CD4-positive, alpha-beta T cell treated with Interleukin-4 for 1 hour (primary cell): ENCODE measurements around the gene TSFM.
A peak's percentile ranks its signal among the peaks of the same experiment; 100 is the strongest.

Experiments used
- DNase-seq, 2 donors: peaks; one replicate each; pipeline ENCODE4 v3.0.0-alpha.2; 2020 to 2022

Gene TSFM

DNA sequence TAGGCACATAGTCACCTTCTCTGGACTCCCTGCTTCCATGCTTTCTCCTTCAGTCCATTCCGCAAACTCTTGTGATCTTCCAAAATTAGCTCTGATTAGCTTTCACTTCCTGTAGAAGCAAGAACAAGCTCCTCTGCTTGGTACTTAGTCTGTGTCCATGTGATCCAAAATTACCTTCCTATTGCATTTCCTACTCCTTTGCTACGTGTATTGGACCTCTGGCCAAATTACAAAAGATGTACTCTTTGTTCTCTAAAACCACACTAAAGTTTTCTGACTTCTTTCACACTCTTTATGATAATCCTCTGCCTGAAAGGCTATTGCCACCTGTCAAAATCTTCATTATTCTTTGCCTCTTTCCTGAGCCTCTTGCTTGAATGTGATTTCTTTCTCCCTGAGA is 786 bp upstream of the TSFM start:
- DNase-seq, result no peak

DNA sequence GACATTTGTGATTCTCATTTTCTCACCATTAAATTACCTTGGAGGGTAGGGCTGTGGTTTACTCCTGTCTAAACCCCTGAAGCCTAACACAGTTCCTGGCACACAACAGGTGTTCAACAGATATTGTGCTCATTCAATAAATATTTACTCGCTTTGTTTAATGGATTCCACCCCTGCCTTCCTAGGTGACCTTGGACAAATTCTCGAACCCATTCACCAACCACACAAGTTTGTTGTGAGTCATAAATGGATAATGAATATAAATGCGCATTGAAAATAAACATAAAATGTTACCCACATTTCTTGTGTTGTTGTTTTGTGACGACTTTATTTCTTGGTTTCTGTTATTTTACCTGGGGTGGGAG is 362 bp upstream of the TSFM start:
- no peak for DNase-seq

DNA sequence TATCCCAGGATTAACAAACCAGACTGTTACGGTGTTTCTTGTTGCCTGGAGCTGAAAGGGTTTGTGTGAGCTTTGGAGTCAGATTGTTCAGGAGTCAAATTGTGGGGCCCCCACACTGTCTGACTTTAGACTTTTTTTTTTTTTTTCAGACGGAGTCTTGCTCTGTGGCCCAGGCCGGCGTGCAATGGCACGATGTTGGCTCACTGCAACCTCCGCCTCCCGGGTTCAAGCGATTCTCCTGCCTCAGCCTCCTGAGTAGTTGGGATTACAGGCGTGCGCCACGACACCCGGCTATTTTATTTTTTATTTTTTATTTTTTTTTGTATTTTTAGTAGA is 847 bp downstream of the TSFM start:
- DNase-seq, result no peak

DNA sequence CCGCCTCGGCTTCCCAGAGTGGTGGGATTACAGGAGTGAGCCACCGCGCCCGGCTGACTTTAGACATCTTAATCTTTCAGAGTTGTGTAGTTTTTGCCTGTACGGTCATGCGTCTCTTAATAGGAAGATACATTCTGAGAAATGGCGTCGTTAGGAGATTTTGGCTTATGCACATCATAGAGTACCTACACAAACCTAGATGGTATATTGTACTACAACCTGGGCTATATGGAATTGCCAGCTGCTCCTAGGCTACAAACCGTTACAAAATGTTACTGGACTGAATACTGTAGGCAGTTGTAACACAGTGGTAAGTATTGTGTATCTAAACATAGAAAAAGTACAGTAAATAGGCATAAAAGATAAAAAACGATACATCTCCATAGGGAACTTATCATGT is 1.3 kb downstream of the TSFM start:
- DNase-seq, result no peak

- DNase-seq, result no peak
Observed at GRCh38 chr12:57793920-57794319, 11.3 kb downstream of the TSFM start.

DNA sequence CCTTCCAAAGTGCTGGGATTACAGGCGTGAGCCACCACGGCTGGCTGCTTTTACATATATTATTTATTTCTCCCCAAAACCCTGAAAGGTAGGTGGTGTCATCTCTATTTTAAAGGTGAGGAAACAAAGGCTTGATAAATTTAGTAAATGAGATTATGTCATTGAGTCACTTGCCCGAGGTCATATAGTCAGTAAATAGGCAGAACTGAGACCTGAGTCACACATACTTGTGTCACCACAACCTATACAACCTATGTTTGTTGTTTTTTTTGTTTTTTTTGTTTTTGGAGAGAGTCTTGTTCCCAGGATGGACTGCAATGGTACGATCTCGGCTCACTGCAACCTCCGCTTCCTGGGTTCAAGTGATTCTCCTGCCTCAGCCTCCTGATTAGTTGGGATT is 12.8 kb downstream of the TSFM start:
- DNase-seq, result no peak

- no peak for DNase-seq
Observed at GRCh38 chr12:57796996-57797395, 14.4 kb downstream of the TSFM start.

GRCh38 chr12:57797933-57798332 is 15.3 kb downstream of the TSFM start:
- no peak for DNase-seq

DNA sequence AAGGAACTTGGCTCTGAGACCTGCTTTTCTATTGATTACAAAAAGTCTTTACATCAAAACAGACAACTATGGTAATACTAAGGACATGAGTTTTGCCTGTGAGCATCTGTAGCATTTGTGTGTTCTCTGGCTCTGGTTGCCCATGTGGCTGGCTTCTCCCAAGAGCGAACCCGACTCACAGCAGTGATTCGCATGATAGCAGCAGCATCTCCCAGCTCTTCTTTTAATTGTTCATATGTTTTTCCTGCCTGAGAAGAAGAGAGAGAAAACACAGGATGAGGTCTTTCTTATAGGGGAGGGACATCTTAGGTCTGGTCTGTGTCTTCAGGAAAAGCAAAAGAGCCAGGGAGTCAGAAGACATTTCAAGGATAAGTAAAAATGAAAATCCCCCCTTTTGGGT is 18.4 kb downstream of the TSFM start:
- DNase-seq, result no peak

- DNase-seq, result no peak
Observed at GRCh38 chr12:57802607-57803006, 20.0 kb downstream of the TSFM start.

DNA sequence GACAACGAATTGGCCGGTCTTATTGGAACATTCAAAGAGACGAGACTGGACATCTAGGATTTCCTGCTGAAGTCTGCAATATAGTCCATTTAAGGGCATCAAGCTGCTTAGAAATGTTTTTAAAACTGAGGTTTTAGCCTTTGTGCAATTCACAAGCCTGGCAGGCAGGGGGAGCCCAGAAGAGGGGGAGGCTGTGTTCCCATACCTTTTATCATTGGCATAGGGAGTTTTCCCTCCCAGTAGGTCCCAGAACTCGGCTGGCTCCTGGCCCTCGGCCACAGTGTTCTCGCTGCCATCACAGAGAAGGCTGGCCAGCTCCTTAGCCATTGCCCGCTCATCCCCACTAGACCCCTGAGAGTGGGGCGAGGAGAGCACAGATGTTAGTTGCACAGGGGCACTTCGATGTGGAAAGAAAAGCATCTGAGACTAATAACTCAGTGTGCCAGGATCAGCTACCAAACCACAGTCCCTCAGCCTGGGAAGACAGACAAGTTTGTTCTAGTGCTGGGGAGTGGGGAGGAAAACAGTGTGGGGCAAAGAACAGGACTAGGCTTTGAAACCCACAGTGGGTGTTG is 20.8 kb downstream of the TSFM start:
- DNase-seq, result peak; percentile 17 to 39

DNA sequence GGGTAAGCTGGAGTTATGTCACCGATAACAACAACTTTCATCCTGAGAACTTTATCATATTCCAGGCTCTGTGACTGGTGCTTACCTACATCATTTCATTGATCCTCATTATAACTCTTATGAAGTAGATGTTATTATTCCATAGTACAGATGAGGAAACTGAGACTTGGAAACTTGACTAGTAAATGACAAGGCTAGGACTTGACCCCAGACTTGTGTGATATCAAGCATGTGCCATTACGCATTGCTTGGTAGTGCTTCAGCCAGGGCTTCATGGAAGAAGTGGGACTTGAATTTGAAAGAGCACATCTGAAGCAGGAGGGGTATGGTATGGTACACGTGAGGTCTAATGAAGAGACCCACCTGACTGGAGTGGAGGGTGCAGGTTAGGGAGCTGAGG is 24.1 kb downstream of the TSFM start:
- DNase-seq, result no peak

- no peak for DNase-seq
Observed at GRCh38 chr12:57807285-57807684, 24.7 kb downstream of the TSFM start.

- no peak for DNase-seq
Observed at GRCh38 chr12:57808351-57808750, 25.8 kb downstream of the TSFM start.

GRCh38 chr12:57809425-57809824 is 26.8 kb downstream of the TSFM start:
- no peak for DNase-seq

DNA sequence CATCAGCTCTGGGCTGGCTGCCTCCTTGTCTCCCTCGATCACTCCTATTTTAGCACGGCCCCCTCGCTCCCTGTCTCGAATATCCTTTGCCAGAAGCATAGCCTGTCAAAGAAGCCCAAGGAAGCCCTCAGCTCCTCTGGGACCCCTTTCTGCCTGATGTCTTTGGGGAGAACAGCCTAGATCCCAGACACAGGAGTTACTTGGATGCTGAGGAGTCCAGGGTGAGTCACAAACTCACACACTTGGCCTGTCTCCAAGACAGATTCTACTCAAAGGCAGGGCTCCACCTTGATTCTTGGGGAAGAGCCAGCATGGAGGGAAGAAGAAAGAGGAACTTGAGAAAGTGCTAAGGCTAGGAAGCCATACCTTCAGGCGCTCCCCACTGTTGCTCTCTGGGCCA is 27.9 kb downstream of the TSFM start:
- no peak for DNase-seq

DNA sequence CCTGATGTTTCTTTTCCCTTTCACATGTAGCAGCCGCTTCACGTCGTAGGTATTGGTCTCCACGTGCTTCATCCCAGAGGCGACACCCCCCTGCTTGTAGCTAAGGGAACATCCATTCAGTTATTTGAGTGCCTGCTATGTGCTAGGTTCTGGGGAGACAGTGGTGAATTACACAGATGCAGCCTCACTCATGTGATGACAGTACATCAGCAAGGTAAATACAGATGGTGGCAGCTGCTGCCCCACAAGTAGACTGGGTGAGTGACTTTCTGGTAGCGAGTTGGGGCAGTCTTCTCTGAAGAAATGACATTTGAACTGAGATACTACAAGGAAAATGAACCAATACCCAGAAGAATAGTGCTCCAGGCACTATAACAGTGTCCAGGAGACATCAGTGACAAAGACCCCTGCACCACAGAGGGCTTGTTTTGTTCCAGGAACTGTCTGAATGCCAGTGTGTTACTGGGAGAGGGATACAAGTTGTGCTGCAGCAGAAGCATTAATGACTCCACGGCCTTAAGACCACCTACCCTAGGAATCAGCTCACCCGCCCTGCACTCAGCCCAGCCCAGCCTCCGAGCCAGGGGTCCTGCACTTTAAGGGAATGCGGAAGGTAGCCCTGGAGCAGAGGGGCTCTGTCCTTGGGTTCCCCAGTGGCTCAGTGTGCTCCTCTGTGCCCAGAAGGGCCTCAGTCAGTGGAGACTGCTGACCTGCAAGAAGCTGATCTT is 28.6 kb downstream of the TSFM start:
- DNase-seq, result no peak

- DNase-seq, result no peak
Observed at GRCh38 chr12:57813111-57813970, 30.8 kb downstream of the TSFM start.

DNA sequence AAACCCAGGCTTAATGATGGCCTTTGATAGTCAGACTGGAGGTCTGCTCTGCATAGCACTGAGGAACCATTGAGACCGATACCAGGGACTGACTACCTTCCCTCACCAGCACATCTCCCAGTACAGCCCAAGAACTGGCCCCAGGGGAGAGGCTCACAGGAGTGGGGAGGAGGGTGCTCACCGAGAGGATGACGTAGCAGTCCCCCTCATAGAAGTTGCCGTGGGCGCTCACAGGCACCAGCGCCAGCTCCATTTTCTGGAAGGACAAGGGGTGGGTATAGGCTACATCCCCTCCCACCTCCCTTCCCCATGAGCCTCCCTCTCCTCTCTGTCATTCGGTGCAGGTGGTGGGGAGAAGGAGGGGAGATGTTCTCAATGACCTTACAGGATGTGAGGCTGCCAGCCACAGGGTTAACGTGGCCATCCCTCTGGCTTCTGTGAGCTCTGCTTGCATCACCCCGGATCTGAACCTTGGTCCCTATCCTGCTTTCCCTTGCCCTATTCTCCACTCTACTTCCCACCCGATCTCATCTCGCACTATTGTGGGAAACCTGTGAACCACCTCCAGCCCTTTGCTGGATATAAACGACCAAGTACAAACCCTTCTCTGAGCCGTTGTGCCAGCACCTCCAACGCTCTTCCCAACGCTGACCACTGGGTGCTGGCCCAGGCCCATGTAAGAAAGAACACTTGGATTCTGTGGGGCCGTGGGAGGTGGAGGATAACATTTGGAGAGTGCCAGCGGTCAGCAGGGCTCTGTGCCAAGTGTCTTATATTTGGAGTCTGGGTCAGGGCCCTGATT is 31.6 kb downstream of the TSFM start:
- no peak for DNase-seq

- DNase-seq, result no peak
Observed at GRCh38 chr12:57815177-57816000, 32.8 kb downstream of the TSFM start.

GRCh38 chr12:57816001-57816854 is 33.6 kb downstream of the TSFM start:
- no peak for DNase-seq

GRCh38 chr12:57816855-57817151 is 34.2 kb downstream of the TSFM start:
- DNase-seq, result no peak
